ENCODE measurements around the gene ZC3H18. TPM values are rescaled to one million over a fixed set of nuclear protein-coding genes. Genes with fewer than 3 reads are reported as not detected.

Gene ZC3H18
- total RNA-seq, 1 donor from 2014 or later = 88.5 TPM

DNA sequence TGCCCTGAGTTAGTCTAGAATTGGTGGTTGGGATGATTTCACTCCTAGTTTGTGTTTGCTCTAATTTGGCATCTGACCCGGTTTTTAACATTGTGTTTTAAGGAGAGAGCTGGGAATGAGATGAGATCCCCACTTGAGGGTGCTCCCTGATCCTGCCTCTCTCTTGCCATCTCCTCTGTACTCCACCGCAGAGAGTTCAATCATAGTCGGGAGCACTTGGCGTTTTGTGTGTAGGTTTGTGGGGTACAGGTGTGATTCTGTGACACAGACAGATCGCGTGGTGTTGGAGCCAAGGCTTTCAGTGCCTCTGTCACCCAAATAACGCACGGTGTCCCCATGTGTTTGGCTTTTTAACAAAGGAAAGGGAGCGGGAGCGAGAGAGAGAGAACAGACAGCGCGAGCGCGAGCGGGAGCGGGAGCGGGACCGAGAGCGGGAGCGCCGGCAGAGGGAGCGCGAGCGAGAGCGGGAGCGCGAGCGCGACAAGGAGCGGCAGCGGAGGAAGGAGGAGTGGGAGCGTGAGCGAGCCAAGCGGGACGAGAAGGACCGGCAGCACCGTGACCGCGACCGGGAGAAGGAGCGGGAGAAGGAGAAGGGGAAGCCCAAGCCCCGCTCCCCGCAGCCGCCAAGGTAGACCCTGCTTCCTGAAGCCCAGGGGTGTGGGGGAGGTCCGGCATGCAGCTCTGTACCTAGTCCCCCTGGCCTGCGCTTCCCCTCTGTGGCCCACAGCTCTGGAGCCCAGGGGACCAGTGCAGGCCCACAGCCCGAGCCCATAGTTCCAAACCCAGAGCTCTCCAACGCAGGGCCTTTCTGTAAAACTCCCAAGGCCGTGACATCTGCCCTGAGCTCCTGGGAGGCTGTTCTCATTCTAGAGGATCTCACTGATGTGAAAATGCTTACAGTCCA, 41.0 kb downstream of the ZC3H18 start:
- Mint-ChIP-seq H3K9me3 (no peaks in the 10 kb centered on the region), H3K36me3 (ENCODE audit: low read depth) (peaks cover 8% of the 10 kb centered on the region), H3K4me1 (no peaks in the 10 kb centered on the region), H3K4me3 (no peak overlapping the region), H3K27ac (ENCODE audit: unreplicated experiment) (no peak overlapping the region), H3K27me3 (ENCODE audit: low read depth) (no peaks in the 10 kb centered on the region)
- DNase-seq (ENCODE audit: low read depth, low spot score) = no peak
- TF ChIP-seq, protein P1, sequence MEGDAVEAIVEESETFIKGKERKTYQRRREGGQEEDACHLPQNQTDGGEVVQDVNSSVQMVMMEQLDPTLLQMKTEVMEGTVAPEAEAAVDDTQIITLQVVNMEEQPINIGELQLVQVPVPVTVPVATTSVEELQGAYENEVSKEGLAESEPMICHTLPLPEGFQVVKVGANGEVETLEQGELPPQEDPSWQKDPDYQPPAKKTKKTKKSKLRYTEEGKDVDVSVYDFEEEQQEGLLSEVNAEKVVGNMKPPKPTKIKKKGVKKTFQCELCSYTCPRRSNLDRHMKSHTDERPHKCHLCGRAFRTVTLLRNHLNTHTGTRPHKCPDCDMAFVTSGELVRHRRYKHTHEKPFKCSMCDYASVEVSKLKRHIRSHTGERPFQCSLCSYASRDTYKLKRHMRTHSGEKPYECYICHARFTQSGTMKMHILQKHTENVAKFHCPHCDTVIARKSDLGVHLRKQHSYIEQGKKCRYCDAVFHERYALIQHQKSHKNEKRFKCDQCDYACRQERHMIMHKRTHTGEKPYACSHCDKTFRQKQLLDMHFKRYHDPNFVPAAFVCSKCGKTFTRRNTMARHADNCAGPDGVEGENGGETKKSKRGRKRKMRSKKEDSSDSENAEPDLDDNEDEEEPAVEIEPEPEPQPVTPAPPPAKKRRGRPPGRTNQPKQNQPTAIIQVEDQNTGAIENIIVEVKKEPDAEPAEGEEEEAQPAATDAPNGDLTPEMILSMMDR (conservative IDR thresholded peaks at IDR 0.05) = no peak

DNA sequence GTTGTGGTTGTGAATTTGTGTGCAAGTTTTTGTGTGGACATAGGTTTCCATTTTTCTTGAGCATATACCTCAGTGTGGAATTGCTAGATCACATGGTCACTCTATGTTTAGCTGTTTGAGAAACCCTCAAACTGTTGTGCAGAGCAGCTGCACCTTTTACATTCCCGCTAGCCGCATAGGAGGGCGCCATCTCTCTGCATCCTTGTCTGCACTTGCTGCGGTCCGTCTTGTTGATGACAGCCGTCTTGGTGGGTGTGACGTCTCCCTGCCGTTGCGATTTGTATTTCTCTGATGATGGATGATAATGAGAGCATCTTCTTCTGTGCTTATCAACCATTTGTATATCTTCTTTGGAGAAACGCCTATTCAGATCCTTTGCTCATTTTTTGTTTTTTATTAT, 43.1 kb downstream of the ZC3H18 start:
- no peaks in the 10 kb centered on the region for H3K9me3 Mint-ChIP-seq
- H3K4me3 Mint-ChIP-seq = no peak overlapping the region
- peaks cover 8% of the 10 kb centered on the region for H3K36me3 Mint-ChIP-seq (ENCODE audit: low read depth)
- H3K27ac Mint-ChIP-seq (ENCODE audit: unreplicated experiment) = no peak overlapping the region
- TF ChIP-seq, protein P1 (conservative IDR thresholded peaks at IDR 0.05) = no peak
- H3K27me3 Mint-ChIP-seq (ENCODE audit: low read depth) = no peaks in the 10 kb centered on the region
- DNase-seq (ENCODE audit: low read depth, low spot score) = no peak
- H3K4me1 Mint-ChIP-seq = peaks cover under 1% of the 10 kb centered on the region

DNA sequence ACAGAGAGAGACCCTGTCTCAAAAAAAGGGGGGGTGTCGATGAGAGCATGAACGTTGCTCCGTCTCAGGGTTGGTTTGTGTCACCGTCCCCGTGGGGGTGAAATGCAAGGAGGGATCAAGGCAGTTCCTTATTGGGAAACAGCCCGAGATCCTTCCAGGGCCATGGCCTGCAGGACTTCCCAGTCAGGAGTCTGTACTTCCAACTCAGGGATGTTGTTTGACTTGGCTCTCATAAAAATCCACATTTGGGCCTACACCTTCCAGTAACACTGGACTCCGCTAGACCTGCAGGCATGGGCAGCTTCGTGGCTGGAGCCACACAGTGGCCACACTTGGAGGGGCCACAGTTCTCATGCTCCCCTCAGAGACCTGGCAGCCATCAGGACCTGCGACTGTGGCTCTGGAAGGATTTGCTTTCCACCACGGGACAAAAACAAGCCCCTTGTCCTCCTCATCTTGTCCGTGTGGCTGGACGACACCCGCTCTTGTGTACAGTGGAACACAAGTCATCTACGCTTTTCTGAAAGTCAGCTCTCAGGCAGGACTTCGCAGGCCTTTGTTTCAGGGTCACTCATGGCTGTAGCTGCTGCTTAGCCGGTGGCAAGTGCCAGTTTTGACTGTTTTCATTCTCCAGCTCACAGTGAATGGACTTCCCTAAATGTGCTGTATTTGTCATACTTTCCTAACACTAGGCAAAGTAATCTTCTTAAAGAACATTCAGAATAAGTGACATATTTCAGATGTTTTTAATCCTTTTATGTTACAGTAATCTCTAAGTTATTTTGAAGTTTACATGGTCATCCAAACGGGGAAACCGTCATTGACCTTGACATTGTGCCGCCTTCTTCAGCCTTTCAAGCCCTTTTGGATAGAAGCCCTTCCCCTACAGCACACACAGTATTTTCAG, 44.0 kb downstream of the ZC3H18 start:
- Mint-ChIP-seq H3K4me3 (no peak overlapping the region), H3K27me3 (ENCODE audit: low read depth) (no peaks in the 10 kb centered on the region), H3K4me1 (peaks cover 9% of the 10 kb centered on the region), H3K36me3 (ENCODE audit: low read depth) (peaks cover 8% of the 10 kb centered on the region), H3K9me3 (no peaks in the 10 kb centered on the region), H3K27ac (ENCODE audit: unreplicated experiment) (no peak overlapping the region)
- TF ChIP-seq, protein P1 (conservative IDR thresholded peaks at IDR 0.05) = no peak
- no peak for DNase-seq (ENCODE audit: low read depth, low spot score)

DNA sequence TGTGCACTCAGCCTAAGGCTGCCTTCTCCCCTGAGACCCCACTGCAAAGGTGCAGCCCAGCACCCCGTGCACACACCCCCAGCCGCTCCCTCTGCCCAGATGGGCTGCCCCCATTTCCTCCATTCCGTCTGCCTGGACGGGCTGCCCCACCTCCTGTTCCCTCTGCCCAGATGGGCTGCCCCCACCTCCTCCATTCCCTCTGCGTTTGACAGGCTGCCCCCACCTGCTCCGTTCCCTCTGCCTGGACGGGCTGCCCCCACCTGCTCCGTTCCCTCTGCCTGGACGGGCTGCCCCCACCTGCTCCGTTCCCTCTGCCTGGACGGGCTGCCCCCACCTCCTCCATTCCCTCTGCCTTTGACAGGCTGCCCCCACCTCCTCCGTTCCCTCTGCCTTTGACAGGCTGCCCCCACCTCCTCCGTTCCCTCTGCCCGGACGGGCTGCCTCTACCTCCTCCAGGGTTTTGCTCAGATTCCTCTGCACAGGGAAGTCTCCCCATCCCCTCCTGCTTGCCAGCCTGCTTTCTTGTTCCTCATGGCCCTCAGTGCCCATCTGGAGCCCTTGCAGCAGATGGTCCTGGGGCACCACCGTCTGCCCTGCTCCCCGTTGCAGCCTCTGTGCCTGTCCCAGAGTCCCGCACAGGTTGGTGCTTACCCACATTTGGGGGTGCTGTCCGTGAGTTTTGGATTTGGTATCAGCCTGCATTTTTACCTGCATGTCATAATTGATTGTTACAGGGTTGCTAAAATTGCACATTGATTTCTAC, 44.8 kb downstream of the ZC3H18 start:
- H3K4me3 Mint-ChIP-seq = no peak overlapping the region
- peaks cover 9% of the 10 kb centered on the region for H3K4me1 Mint-ChIP-seq
- DNase-seq (ENCODE audit: low read depth, low spot score) = no peak
- TF ChIP-seq, protein P1 (conservative IDR thresholded peaks at IDR 0.05) = no peak
- H3K27me3 Mint-ChIP-seq (ENCODE audit: low read depth) = no peaks in the 10 kb centered on the region
- H3K27ac Mint-ChIP-seq (ENCODE audit: unreplicated experiment) = no peak overlapping the region
- H3K9me3 Mint-ChIP-seq = no peaks in the 10 kb centered on the region
- H3K36me3 Mint-ChIP-seq (ENCODE audit: low read depth) = peaks cover 5% of the 10 kb centered on the region

DNA sequence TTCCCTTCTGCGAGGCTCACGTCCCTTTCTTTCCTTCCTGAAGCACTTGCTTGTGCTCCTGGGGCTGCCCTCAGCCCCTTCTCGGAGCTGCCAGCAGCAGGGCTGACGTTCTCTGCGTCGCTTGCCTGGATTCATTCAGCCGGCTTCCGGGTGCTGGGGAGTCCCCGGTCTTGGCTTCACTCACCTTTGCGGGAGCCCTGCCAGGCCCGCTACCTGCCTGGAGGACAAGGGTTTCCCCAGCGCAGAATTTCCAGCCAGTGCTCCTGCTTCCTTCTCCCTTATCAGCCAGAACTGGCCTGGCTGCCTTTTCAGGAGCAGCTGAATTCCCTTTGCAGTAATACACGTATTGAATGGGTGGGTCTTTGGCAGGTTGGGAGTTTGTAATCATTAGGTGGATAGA, 46.1 kb downstream of the ZC3H18 start:
- Mint-ChIP-seq H3K27ac (ENCODE audit: unreplicated experiment) (no peak overlapping the region), H3K27me3 (ENCODE audit: low read depth) (no peaks in the 10 kb centered on the region), H3K4me1 (peaks cover 9% of the 10 kb centered on the region), H3K4me3 (no peak overlapping the region), H3K36me3 (ENCODE audit: low read depth) (no peaks in the 10 kb centered on the region), H3K9me3 (no peaks in the 10 kb centered on the region)
- TF ChIP-seq, protein P1 (conservative IDR thresholded peaks at IDR 0.05) = no peak
- no peak for DNase-seq (ENCODE audit: low read depth, low spot score)

Data from neural crest cell (in vitro differentiated cells).